Measurements from ENCODE around the gene IL6R.

DNA sequence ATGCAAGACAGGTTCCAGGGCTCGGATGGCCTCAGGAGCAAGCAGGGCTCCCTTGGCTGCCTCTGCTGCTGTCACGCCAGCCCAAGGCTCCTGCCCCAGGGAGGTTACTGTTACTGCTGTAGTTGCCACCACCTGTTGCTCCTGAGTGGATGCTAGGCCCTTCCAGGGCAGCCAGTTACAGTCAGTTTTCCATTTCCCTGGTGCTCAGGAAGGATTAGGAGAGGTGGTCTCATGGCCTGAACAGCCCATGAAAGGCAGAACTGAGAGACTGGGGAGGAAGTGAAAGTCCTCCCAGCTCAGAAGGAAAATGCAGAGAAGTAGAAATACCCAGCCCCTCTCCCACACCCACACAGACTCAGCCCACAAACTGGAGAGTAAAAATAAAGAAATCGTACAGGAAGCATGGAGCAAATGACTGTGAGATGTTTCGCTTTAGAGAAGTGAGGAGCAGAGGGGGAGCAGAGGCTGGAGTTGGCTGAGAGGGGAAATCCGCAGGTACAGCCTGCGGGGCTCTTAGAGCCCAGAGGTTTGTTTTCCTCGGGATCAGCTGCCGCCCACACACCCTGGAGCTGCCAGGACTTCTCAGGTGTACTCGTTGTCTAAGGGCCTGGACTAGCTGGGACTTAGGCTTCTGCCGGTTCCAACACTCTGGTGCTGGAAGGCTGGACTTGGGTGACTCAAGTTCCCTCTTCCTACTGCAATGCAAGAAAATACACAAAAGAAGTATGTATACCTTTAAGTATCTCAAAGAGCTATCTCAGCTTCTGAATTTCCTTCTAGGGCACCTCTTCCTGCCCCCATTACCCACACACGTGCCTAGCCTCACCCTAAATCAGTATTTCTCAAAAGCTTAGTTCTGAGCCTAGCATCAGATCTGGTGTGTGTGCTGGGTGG lies 2.3 kb downstream of the IL6R start:
- TF ChIP-seq EZH2 (IDR thresholded peaks at IDR 0.05; ENCODE audit: low read length, unreplicated experiment) = no peak
- TF ChIP-seq, protein P1, sequence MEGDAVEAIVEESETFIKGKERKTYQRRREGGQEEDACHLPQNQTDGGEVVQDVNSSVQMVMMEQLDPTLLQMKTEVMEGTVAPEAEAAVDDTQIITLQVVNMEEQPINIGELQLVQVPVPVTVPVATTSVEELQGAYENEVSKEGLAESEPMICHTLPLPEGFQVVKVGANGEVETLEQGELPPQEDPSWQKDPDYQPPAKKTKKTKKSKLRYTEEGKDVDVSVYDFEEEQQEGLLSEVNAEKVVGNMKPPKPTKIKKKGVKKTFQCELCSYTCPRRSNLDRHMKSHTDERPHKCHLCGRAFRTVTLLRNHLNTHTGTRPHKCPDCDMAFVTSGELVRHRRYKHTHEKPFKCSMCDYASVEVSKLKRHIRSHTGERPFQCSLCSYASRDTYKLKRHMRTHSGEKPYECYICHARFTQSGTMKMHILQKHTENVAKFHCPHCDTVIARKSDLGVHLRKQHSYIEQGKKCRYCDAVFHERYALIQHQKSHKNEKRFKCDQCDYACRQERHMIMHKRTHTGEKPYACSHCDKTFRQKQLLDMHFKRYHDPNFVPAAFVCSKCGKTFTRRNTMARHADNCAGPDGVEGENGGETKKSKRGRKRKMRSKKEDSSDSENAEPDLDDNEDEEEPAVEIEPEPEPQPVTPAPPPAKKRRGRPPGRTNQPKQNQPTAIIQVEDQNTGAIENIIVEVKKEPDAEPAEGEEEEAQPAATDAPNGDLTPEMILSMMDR (conservative IDR thresholded peaks at IDR 0.05; ENCODE audit: low read depth, low read length) = no peak
